ENCODE measurements around the gene IFNL1.

Gene IFNL1

DNA sequence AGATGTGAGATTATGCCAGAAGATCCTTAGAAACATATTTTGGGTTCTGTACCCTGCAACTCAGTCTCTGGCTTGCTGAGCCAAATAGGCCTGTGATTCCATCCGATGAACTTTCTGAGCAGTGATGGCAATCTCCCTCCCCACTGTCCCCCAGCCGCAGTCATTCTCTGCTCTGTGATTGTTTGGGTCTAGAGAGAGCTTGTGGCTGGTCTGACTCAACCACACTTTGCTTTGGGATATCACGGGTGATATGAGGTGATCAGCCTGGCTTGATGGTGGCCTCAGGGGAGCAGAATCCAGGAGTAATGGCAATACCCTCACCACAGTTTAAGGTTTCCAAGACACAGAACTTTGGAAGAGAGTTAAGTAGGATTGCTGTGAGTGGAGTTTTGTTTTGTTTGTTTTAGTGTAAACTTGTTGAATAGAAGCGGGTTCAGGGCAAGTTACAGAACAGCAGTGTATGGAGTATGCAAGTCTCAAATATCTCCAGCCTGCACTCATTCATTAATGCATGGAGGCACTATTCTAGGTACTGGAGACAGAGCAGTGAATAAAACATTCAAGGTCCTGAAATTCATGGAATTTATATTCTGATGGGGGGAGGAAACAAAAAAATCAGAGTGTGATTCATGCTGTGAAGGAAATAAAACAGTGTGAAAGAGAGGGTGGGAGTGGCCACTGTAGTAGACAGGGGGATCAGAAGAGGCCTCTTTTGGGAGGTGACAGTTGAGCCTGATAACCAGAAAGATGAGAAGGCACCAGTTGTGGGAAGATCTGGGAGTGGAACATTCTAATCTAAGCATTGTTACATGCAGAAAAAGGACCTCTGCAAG, 51.3 kb downstream of the IFNL1 start:
- H2AFZ ChIP-seq (ENCODE audit: low read length) = no peak overlapping the region
- H3K4me3 ChIP-seq (ENCODE audit: low read length) = no peak overlapping the region
- peaks cover 10% of the 10 kb centered on the region for H3F3A ChIP-seq (ENCODE audit: insufficient read depth, low read length)
- peaks cover 23% of the 10 kb centered on the region for H3K4me1 ChIP-seq (ENCODE audit: low read length)
- H4K20me1 ChIP-seq (ENCODE audit: insufficient read depth, low read length) = no peaks in the 10 kb centered on the region
- H3K27ac ChIP-seq (ENCODE audit: low read length) = no peak overlapping the region
- H3K9me3 ChIP-seq (replicated peaks; ENCODE audit: insufficient read depth, low read length) = no peaks in the 10 kb centered on the region
- H3K36me3 ChIP-seq (replicated peaks; ENCODE audit: insufficient read depth, low read length) = no peaks in the 10 kb centered on the region
- DNase-seq = no peak
- no peaks in the 10 kb centered on the region for H3K9me2 ChIP-seq (replicated peaks; ENCODE audit: insufficient read depth, low read length)
- no peak overlapping the region for H3K9ac ChIP-seq (ENCODE audit: low read length)
- H3K27me3 ChIP-seq (replicated peaks; ENCODE audit: insufficient read depth, low read length) = no peaks in the 10 kb centered on the region
- TF ChIP-seq EZH2 (optimal IDR thresholded peaks at IDR 0.05; ENCODE audit: low read depth, low read length) = no peak
- TF ChIP-seq, protein P1, sequence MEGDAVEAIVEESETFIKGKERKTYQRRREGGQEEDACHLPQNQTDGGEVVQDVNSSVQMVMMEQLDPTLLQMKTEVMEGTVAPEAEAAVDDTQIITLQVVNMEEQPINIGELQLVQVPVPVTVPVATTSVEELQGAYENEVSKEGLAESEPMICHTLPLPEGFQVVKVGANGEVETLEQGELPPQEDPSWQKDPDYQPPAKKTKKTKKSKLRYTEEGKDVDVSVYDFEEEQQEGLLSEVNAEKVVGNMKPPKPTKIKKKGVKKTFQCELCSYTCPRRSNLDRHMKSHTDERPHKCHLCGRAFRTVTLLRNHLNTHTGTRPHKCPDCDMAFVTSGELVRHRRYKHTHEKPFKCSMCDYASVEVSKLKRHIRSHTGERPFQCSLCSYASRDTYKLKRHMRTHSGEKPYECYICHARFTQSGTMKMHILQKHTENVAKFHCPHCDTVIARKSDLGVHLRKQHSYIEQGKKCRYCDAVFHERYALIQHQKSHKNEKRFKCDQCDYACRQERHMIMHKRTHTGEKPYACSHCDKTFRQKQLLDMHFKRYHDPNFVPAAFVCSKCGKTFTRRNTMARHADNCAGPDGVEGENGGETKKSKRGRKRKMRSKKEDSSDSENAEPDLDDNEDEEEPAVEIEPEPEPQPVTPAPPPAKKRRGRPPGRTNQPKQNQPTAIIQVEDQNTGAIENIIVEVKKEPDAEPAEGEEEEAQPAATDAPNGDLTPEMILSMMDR (IDR thresholded peaks at IDR 0.05; ENCODE audit: low read length) = no peak
- no peak for TF ChIP-seq EZH2phosphoT487 (IDR thresholded peaks at IDR 0.05; ENCODE audit: low read length)
- peaks cover 83% of the 10 kb centered on the region for H3K79me2 ChIP-seq (ENCODE audit: low read length)
- H3K4me2 ChIP-seq (ENCODE audit: low read depth, low read length) = no peak overlapping the region

Data from MM.1S (cell line).